GM12891 (cell line): Measurements from ENCODE around the gene MYO5C.

Experiments
- PAX5 ChIP-seq: IDR thresholded peaks from 2 replicates; pipeline ENCODE4 v1.6.1; 2011; ENCODE audit warnings: low read length, moderate library complexity, mild to moderate bottlenecking; ENCODE audit not compliant: insufficient read depth, severe bottlenecking
- POLR2A ChIP-seq: IDR thresholded peaks from 2 replicates; pipeline ENCODE4 v1.6.1; 2011; ENCODE audit warnings: low read depth, low read length, control low read depth
- POLR2AphosphoS5 ChIP-seq: IDR thresholded peaks from 2 replicates; pipeline ENCODE4 v1.6.1; 2011; ENCODE audit warnings: low read depth, low read length, control low read depth
- POU2F2 ChIP-seq: IDR thresholded peaks from 2 replicates; pipeline ENCODE4 v1.6.1; 2011; ENCODE audit warnings: low read depth, mild to moderate bottlenecking, control low read depth, low read length, moderate library complexity
- TAF1 ChIP-seq: IDR thresholded peaks from 2 replicates; pipeline ENCODE4 v1.6.1; 2011; ENCODE audit warnings: low read depth, low read length, control low read depth

- TF ChIP-seq TAF1: no peak
- no peak for TF ChIP-seq POLR2AphosphoS5
- no peak for TF ChIP-seq POLR2A
- TF ChIP-seq PAX5: no peak
- no peak for TF ChIP-seq POU2F2
Measured at GRCh38 chr15:52261498-52262242, 33.9 kb downstream of the MYO5C start.
